ENCODE measurements around the gene SEMA3B. TPM values are rescaled to one million over a fixed set of nuclear protein-coding genes. Genes with fewer than 3 reads are reported as not detected.
A peak's percentile ranks its signal among the peaks of the same experiment; 100 is the strongest.

Gene SEMA3B
- total RNA-seq, 1 donor from 2014 or later, result 0.66 TPM

DNA sequence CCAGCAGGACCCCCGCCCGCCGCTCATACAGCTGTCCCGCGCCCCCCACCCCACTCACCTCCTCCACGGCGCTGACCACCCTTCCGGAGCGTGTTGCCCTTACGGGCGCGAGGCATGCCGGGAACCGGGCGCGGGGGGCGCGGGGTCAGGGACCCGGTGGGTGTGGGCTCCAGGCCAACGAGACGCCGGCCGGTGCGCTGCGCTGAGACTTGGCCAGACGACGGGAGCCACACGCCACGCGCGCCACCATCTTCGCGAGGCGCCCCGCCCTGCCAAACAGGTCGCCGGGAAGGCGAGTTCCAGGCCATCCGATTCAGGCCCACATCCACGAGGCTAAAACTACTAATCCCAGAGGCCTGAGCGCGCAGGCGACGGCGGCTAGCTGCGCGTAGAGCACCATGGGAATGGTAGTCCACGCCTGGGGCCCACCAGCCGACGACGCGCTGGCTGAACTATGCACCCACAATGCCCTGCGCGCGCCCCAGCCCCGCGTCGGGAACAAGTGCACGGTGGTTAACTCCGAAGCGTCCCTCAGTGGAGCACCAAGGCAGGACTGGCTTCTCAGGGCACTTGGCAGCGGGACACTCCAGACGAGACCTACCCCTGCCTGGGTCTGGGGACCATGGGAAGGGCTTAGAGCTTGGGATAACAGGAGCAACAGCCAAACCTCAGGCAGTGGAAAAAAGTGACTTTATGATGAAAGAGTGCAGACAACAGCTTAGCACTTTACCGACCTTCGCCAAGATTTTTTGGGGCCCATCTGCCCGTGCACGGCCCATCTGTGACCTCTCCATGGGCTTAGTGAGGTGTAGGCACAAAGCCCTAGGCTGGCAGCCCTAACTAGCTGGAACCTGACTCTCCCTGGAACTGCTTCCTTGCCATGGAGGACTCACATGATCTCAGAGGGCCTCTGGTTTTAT, 23.5 kb downstream of the SEMA3B start, which contains the start of gene IFRD2:
Gene IFRD2 (minus strand): TSS at position 271 of the 920 bp plus-strand sequence. CDS start 155 bp downstream, at position 116.
- DNase-seq (ENCODE audit: low read depth, low spot score), result peak; percentile 91

DNA sequence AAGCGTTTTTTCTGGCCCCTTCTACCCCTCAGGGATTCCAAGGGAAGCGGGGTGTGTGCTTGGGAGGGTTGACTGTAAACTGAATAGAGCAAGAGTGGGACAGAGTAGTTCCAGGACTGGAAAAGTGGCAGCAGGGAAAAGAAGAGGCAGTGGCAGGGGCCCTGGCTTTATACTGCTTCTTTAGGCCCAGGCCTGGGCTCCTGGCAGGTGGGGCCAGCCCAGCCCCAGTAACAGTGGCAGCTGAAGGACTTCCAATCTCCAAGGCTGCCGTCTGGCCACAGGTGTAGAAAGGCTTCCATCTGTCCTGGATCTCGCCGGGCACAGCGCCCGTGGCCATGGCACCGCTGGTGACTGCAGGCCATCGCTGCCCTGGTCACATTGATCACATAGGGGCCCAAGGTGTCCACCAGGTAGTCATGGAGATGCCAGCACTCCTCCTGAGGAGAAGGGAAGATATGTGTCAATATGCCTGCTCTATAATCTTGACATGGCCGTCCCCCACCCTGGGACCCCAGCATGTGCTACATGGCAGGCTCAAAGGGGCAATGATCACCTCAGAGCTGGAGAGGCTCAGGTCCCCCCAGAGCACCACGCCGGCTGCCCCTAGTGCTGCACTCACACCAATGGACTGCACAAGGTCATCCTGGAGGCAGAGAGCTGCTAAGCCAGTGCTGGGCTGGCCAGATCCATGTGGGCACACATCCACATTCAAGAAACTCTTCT, 24.3 kb downstream of the SEMA3B start:
- DNase-seq (ENCODE audit: low read depth, low spot score), result no peak

DNA sequence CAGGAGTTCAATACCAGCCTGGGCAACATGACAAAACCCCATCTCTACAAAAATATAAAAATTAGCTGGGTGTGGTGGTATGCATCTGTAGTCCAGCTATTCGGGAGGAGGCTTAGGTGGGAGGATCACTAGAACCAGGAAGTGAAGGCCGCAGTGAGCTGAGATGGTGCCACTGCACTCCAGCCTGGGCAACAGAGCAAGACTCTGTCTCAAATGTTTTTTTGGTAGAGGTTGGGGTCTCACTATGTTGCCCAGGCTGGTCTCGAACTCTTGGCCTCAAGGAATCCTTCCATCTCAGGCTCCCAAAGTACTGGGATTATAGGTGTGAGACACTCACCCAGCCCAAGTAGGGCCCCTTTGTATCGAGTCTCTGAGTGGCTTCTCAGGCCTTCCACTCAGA, 25.1 kb downstream of the SEMA3B start:
- no peak for DNase-seq (ENCODE audit: low read depth, low spot score)

DNA sequence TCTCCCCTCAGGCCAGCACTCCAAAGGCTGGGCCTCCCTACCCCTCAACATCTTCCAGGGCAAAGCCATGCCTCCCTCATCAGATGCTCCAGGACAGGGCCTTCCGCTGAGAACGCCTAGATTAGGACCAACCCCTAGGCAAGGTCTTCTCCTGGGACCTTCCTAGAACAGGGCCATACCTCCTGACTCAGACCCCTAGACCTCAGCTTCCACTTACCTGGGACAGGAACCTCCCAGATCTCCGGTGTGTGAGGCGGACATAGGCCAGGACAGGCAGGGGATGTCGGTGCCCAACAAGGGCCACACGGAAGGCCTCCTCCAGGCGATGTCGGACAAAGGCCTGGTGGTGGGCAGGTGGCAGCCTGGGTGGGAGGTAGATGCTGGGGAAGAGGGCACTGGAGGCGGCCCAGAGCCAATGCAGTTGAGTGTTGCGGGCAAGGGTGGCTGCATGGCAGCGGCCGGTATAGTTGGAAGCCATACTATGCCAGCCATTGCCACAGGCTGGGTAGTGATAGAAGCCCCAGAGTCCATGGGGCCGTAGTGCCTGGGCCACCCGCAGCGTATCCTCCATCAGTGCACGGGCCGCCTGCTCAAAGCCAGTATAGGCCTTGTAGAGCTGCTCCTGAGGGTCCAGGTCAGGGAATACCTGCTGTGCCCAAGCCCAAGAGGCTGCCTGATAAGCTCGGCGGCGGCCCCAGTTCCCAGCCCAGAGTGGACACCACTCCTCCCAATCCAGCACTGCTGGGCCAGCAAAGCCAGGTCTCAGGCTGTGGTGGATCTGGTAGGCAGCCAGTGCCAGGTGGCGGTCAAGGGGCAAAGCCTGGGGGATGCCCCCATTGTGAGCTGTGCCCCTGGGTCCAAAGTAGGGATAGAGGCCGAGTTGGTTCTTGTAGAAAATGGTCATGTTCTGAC, 25.8 kb downstream of the SEMA3B start:
- no peak for DNase-seq (ENCODE audit: low read depth, low spot score)

DNA sequence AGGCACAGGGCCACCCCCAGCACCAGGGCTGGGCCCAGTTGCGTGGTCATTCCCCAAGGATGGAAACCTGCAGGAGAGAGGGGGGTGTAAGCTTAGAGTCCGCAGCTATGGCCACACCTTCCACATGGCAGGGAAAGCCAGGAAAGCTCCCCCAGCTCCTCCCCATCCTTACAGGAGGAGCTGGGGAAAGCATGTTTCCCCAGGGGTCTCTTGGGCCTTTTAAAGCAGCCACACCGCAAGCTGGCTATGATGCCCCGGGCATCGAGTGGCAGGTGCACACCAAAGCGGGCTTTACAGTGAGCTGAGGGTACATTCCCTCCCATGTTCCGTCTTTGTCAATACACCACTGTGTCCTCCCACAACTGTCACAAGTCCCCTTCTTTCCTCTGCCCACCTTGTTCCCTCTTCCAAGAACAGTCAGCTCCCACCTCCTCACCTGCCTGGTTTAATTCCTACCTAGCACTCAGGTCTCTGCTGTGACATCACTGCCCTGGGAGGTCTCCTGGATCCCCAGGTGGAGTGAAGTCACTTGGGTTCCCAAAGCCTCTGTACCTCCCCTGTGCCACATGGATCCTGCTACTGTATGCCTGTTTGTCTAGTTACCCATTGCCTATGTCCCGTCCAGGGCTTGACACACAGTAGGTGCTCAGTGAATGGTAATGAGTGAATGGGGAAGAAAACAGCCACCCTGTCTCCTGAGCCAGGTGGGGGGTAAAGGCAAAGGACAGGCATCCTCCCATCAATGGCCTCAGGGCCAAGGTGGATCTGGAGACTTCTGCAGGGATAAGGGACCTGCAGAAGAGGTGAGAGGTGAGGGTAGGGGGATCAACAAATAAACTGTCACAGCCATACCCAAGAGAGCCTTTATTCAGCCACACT, 26.8 kb downstream of the SEMA3B start:
- DNase-seq (ENCODE audit: low read depth, low spot score), result no peak

DNA sequence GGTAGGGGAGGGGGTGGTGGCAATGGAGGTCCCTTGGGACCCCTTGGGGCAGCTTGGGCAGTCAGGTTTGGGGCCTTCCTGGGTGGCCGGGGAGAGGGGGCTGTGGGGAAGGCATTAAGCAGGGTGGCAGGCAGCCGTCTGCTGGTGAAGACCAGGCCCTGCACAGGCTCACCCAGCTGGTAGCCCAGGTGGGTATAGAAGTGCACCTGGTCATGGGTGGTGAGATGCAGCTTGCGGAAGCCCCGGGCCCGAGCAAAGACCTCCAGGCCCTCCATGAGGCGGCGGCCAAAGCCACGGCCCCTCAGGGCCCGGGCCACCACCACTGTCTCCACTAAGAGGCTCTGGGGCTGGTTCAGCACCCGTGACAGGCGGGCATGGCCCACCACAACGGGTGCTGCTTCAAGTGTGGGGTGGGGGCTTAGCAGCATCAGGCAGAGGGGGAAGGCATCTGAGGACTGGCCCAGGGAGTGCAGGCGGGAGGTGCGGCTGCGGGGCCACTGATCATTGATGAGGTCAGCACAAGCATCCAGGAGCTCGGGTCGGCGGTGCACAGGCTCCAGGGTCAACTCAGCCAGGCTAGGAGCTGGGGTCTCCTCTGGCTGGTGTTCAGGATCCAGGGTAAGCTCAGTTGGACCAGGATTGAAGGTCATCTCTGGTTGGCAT, 27.9 kb downstream of the SEMA3B start:
- DNase-seq (ENCODE audit: low read depth, low spot score), result no peak

DNA sequence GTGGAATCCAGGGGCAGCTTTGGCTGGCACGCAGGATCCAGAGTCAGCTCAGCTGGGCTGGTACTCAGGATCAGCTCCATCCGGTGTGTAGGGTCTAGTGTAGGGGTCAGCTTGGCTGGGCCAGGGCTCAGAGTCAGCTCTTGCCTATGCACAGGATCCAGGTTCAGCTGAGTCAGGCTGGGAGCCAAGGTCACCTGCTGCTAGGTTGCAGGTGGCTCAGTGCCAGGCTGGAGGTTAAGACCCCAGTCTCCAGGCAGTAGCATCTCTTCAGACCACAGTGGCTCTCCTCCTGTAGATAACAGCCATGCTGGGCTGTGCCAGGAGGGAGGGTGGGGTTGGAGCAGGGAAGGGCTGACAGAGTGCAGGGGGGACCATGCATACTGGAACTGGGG, 28.4 kb downstream of the SEMA3B start:
- no peak for DNase-seq (ENCODE audit: low read depth, low spot score)

DNA sequence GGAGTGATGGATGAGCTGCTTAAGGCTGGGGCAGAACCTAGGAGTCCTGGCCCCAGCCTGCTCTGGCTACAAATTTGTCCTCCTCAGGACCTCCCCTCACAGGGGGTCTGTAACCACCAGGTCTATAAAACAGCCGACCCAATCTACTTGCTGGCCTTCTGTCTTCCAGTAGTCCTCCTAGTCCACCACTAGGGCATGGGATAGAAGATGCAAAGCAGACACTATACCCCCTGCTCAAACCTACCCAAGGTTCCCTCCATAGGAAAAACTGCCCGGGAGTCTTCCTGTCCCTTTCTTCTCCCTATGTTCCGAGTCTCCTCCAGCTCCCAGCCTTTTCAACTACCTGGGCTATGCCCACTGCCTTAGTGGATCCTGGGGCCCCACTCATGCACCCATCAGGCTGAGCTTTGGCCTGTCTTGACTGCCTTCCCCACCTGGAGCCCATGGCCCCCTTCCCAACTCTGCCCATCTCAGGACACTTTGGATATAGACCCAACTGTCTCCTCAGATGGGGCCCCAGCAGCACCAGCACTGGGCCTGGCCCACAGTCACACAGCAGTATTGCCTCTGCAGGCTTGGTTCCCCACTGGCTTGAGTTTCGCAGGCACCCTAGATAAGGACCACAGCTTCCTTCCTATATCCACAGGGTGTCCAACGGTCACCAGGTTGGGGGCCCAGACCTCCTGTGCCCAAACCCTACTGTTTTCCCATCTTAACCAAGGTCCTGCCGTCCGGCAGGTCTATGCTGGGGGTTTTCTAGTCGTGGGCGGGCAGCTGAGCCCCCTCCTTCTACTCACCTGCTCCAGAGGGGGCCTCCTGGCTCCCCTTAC, 29.2 kb downstream of the SEMA3B start:
- no peak for DNase-seq (ENCODE audit: low read depth, low spot score)

DNA sequence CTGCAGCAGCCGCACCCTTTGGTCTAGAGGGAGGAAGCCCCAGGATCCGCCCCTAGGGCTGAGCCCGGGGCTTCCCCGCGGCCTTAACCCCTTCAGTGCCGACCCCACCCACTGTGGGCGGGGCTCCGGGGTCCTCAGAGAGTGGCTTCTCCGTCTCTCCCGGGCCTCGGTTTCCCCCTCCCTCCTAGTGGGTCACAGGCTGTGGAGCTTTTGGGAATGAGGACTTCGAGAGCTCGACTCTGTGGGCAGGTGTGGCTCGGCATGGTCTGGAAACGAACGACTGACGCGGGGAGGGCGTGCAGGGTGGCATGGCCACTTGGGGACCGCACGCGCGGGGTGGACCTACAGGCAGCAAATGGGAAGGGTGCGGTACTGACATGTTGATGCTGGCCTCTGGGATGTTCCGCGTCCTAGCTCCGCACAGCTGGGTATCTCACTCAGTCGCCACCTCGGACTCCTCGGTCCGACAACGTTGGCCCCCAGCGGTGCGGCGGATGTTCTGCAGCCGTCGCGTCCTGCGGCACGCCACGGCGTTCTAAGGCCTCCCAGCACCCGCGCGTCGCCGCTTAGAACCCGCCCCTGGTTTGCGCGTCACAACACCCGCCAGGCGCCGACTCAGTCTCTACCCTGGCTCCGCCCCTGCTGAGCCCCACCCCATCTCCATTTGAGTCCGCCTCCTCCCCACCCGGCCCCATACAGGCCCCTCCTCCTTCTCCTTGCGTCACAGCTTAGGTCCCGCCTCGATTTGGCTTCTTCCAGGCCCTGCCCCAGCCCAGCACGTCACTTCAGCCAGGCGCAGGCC, 30.1 kb downstream of the SEMA3B start, which contains the start of the genes HYAL3 and NAA80:
Gene HYAL3 (minus strand): TSS at position 570 of the 802 bp plus-strand sequence. CDS start 3,803 bp downstream, outside the sequence.
Gene NAA80 (minus strand): TSS at position 570 of the 802 bp plus-strand sequence. CDS start 1,942 bp downstream, outside the sequence.
- DNase-seq (ENCODE audit: low read depth, low spot score), result peak; percentile 98

DNA sequence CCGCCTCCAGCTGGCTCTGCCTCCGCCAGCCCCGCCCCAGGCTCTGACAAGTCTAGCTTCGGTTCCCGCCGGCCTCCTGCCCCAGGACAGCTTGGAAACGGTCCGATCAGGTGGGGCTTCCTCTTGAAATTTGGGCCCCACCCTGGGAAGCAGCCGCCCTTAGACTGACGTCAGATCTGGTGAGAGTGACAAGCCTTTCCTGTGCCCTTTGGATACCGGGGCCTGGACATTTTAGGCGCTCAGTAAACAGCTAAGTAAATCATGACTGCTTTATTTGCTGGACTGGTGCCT, 30.6 kb downstream of the SEMA3B start:
- DNase-seq (ENCODE audit: low read depth, low spot score), result no peak

DNA sequence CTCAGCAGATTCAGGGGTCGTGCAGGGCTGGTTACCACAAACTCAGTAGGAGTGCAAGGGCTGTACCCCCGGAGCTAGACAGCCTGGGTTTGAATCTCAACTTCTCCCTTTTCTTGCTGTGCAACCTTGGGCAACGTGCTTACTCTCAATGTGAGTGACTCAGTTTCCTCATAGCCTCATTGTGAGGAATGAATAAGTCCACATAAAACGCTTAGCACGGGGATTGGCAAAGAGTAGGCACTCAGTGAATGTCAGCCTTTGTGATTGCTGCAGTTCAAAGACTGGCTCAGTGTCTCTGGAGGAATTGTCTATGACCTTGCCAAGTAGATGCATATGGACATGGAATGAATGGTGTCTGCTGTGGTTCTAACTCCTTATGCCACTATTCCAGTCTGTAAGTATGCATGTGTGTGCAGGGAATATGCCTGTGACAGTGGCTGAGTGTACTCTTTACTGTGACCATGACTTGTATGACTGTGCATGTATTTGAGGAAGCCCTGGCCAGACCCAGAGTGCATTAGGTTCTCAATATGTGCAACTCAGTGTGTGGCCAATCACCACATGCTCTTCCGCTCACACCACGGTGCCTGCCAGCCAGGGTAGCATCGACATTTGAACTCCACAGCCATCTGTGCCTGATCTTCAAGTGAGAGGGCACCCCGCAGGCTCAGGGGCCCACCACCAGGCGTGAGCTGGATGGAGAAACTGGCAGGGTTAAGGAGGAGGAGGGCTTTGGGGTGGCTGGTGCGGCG, 31.2 kb downstream of the SEMA3B start:
- no peak for DNase-seq (ENCODE audit: low read depth, low spot score)

DNA sequence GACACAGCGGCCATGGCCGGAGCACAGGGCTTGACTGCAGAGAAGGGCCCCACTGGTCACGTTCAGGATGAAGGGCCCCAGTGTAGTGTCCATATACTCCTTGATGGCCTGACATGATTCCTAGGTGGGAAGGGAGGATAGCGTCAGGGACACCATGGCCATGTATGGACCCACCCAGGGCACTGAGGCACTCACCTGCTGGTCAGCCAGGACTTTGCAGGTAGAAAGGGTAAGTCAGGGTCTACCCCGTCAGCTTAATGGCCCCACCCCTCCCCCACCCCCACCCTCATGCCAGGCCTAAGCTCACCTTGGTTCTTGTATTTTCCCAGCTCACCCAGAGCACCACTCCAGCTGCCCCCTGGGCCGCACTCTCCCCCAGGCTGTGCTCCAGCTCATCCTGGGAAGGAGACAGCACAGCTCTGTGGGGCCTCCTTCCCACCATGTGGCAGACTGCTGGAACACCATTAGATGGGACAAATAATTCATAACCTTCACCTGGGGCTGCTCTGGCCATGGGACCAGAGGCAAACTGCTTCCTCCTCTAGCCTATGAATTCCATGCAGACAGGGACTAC, 31.8 kb downstream of the SEMA3B start:
- DNase-seq (ENCODE audit: low read depth, low spot score), result no peak

DNA sequence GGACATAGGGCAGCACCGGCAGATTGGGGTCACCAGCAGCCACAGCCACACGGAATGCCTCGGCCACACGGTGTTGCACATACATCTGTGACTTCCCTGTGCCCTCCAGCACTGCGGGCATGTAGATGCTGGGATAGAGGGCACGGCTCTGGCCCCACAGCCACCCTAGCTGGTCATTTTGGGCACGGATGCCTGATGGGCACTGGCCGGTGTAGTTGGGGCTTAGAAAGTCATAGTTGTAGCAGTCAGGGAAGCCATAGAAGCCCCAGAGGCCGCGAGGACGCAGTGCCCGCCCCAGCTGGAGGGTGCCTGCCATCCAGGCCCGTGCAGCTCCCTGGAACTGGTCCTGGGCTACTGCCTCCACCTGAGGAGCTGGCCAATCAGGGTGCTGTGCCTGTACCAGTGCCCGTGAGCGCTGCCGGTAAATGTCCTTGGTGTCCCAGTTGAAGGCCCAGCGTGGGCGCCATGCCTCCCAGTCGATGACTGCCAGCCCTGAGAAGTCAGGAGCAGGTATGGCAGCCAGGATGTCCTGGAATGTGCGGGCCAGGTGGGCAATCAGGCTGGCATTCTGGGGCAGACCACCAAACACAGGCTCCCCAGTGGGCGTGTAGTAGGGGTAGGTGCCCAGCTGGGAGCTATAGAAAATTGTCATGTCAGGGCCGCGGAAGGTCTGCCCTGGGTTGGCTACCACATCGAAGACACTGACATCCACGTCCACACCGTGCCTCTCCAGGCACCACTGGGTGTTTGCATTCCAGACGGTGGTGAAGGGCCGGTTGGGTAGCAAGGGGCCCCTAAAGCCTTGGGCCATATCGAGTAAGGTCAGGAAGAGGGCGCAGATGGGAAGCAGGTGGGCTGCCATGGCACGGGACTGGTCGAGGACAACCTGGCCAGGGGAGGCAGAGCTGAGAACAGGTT, 33.4 kb downstream of the SEMA3B start:
- DNase-seq (ENCODE audit: low read depth, low spot score), result no peak

DNA sequence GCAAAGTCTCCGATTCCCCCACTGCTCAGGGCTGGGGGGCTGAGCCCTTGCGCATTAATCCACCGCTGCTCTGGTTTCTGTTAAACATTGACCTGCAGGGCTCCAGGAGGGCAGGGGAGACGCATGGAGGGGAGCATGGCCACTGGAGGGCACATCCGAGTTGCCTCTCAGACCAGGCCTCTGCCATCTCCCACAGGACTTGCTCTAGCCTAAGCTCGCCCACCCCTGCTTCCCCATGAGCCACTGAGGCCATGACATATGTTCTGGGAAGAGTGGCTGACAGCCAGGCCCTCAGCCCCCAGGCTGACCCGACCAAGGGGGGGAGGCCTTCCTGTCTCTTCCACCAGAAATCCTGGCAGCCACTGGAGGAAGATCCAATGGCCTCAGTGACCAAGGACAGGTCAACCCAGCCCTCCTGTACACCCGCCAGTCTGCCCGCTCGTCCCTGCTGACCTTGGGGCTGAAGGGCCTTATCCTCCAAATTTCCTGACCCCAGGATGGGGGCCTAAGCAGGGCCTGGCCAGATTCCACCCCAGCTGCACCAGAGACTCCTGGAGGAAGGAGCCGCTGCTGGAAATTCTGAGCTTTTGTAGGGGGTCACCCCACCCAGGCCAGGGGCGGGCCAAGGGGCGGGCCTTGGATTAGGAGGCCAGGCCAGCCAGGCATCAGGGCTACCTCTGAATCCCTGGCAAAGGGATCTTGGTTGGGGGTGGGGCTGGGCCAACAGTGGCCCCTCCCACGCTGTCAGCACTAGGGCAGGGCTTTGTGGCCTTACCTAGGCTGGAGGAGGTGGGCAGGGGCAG, 34.3 kb downstream of the SEMA3B start, which contains the start of gene HYAL1:
Gene HYAL1 (minus strand): TSS at position 562 of the 803 bp plus-strand sequence. CDS start 618 bp downstream, outside the sequence.
- no peak for DNase-seq (ENCODE audit: low read depth, low spot score)

DNA sequence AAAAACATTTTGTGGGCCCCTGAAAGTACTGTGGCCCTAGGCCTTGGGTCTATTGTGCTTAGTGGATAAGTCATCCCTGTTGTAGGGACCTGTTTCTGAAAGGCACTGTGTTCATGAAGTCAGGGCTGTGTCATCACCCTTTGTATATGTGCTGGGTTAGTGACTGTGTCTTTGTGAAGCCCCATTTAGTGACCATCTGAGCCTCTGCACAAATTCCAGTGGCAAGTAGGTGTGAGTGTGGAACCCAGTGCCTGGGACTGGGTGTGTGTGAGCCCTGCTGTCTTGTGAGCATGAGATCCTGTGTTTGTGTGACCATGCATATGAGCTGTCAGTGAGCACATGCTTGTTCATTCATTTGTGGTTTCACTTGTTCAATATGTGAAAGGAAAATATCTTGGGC, 35.7 kb downstream of the SEMA3B start:
- DNase-seq (ENCODE audit: low read depth, low spot score), result no peak

Data from pulmonary artery endothelial cell (primary cell).